KOPT-K1 (cell line): ENCODE results near the gene LARGE1.

Experiments
- H3K27ac ChIP-seq: fragments of 200-600 bp; sonication (generic); 2 replicates; pipeline ENCODE4 v1.5.1; 2016; ENCODE audit warnings: antibody characterized with exemption, mild to moderate bottlenecking, low read depth, low read length; ENCODE audit not compliant: poor library complexity, severe bottlenecking
- H3K36me3 ChIP-seq: fragments of 200-600 bp; sonication (generic); 2 replicates; pipeline ENCODE4 v1.5.1; 2017; ENCODE audit warnings: antibody characterized with exemption, mild to moderate bottlenecking, low read length, moderate library complexity; ENCODE audit not compliant: insufficient read depth
- H3K9me3 ChIP-seq: fragments of 200-600 bp; sonication (generic); 2 replicates; pipeline ENCODE4 v1.5.1; 2017; ENCODE audit warnings: antibody characterized with exemption, low read length, mild to moderate bottlenecking; ENCODE audit not compliant: insufficient read depth, poor library complexity, severe bottlenecking

The LARGE1 gene

DNA sequence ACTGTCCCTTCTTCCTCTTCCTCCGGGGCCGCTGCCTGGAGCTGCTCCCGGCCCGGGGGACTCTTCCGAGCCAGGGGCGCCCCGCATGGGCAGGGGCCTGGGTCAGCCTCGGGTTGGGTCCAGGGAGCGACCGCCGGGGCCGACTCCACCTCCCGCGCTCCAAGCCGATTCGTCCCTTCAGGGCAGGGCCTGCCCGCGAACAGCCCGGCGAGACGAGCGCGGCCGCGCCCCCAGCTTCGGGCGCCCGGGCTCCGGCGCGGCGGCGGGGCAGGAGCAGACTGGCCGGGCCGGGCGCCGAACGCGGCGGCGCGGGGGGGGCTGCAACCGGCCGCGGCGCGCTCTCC lies at the start of gene LARGE1:
Gene LARGE1 (minus strand): TSS at position 280 of the 344 bp plus-strand sequence.
- Histone ChIP-seq H3K27ac (no peak within 1 kb of the TSS), H3K9me3 (no peaks in the 10 kb centered on the region), H3K36me3 (no peaks in the 10 kb centered on the region)

DNA sequence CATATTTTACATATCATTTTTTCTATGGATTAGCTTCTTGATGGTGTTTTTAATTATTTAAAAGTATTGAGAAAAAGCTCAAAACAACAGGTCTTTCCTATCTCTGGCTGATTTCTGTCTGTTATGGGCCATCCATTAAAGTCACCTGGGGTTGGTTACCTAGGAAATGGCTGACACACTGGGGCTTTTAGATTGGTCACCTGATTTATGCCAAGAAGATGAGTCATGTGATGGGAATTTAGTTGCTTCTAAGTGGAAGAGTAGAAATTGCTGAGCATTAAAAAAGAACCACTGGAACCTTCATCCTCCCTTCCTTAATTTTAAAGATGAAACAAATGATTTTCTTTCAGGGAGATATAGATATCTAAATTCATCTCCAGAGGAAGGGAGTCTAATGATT lies 48.8 kb upstream of the LARGE1 start:
- Histone ChIP-seq H3K27ac (no peak overlapping the region), H3K36me3 (no peaks in the 10 kb centered on the region), H3K9me3 (peaks cover 4% of the 10 kb centered on the region)

DNA sequence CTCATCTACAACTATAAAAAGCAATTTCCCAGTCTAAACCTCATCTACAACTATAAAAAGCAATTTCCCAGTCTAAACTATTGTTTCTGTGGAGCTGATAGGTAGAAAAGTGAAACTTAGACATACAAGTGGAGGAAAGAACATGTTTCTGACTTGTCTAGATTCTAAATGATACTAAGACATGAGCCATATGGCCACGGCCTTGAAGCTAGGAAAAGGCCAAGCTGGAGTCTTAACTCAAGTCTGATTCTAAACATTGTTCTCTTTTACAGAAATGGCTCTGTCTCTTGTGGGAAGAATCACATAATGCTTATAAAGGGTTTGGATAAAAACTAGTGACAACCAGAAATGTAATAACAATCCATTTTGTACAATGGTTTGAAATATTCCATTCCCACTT lies 43.8 kb upstream of the LARGE1 start:
- no peak overlapping the region for H3K27ac ChIP-seq
- no peaks in the 10 kb centered on the region for H3K36me3 ChIP-seq
- H3K9me3 ChIP-seq = no peaks in the 10 kb centered on the region

DNA sequence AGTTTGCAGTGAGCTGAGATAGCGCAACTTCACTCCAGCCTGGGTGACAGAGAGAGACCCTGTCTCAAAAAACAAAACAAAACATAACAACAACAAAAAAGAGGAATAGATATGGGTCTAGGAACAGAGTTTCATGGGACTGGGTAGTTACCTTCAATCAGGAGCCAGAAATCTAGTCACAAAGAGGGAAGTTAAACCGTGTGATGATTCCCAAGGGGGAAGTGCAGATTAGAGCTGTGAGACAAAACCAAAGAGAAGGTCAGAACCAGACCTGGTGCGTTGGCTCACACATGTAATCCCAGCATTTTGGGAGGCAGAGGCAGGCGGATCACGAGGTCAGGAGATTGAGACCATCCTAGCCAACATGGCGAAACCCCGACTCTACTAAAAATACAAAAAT lies 42.1 kb upstream of the LARGE1 start:
- Histone ChIP-seq H3K9me3 (no peaks in the 10 kb centered on the region), H3K27ac (no peak overlapping the region), H3K36me3 (no peaks in the 10 kb centered on the region)

DNA sequence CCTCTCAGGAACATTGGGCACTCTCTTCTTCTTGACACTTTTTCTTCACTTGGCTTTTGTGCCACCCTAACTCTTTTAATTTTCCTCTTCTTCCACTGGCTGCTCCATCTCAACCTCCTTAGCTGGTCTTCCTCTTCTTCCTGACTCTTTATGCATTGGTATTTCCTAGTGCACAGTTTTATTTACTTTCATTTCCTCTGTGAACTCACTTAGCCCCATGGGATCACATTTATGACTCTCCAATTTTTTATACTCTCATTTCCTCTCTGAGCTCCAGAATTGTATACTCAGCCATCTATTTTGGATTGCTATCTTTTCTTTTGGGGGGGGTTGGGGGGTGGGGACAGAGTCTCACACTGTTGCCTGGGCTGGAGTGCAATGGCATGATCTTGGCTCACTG lies 38.5 kb upstream of the LARGE1 start:
- Histone ChIP-seq H3K36me3 (no peaks in the 10 kb centered on the region), H3K9me3 (no peaks in the 10 kb centered on the region)

DNA sequence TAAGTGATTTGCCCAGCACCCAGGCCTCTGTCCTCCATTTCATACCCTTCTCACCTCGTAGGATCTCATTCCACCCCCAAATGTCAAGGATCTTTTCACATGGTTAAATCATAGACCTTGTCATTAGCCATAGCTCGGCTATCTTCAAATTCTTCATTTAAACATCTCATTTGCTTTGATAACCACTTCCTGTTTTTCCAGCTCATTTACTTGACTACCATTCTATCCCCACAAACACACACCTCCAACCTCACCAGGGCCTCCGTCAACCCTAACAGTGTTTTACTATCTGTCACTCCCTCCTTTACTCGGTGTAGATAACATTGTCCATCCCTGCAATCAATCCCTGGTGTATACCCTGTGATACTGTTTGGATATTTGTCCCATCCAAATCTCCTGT lies 36.8 kb upstream of the LARGE1 start:
- H3K9me3 ChIP-seq = no peaks in the 10 kb centered on the region
- no peaks in the 10 kb centered on the region for H3K36me3 ChIP-seq
- H3K27ac ChIP-seq = no peak overlapping the region

More for the DNA sequence above, 38.5 kb upstream of the LARGE1 start:
- no peak overlapping the region for H3K27ac ChIP-seq

DNA sequence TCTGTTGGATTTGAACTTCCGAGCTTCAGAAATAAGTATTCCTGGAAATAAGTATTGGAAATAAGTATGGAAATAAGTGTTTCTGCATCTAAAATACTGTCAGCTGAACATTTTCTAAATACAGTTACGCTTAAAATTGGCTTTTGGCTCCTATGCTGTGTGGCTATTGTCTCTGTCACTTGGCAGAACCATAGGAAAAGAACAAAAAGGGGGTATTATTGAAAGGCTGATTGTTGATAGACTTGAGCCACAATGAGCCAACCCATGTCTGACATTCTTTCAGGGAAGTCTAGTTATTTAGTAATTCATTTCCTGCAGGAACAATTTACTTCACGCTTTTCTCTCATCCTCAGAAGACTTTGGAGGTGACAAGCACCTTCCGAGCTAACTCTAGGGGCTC lies 32.5 kb upstream of the LARGE1 start:
- Histone ChIP-seq H3K36me3 (no peaks in the 10 kb centered on the region), H3K27ac (no peak overlapping the region), H3K9me3 (no peaks in the 10 kb centered on the region)

DNA sequence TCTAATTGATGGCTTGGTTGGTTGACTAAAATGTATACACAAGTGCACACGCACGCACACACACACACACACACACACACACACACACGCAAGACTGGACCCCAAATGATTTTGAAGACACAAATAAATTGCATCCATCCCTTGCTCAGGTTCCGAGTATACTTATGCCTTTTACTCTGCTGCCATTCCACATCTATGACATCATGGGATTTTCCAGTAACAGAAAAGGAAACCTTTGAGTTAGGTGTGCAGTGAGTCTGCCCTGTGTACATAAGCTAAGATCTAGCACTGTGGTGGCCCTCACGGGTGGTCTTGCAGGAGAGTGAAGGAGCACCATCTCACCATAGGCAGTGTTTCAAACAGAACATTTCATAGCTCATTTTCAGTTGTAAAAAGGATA lies 20.5 kb upstream of the LARGE1 start:
- Histone ChIP-seq H3K9me3 (peaks cover 8% of the 10 kb centered on the region), H3K36me3 (no peaks in the 10 kb centered on the region), H3K27ac (no peak overlapping the region)

DNA sequence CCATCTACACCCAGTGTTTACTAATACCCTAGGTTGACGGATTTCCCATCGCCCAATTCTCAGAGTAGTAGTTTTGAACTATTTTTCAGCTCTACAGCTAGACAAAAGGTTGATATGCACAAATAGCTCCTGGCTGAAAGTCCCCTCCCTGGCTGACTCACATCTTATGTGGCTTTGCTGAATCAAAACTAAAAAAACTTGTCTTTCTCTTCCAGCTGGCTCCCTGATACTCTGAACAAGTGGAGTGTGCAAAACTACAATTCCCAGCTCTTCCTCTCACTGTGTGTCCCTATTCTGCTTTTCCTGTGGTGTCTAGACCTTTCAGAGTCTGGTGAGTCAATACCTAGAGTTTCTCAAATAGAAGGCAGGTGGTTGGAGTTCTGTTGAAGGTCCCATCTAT lies 12.7 kb upstream of the LARGE1 start:
- no peaks in the 10 kb centered on the region for H3K9me3 ChIP-seq
- no peak overlapping the region for H3K27ac ChIP-seq
- no peaks in the 10 kb centered on the region for H3K36me3 ChIP-seq

DNA sequence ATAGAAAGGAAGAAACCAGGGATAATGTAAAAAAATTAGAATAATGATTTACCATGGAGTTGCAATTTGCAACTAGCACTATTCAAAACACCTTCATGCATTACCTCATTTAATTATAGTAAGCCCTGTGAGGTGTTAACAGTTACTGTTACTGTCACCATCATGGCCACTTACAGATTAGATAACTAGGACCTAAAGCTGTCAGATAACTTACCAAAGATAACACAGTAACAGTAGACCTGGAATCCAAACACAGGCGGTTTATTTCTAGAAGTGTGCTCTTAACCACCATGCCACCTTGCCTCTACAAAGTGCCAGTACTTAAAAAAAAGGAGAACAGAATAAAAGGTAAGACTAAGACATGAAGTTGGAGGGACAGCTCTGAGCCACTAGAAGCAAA lies 11.1 kb upstream of the LARGE1 start:
- no peaks in the 10 kb centered on the region for H3K36me3 ChIP-seq
- H3K27ac ChIP-seq = no peak overlapping the region
- H3K9me3 ChIP-seq = no peaks in the 10 kb centered on the region

DNA sequence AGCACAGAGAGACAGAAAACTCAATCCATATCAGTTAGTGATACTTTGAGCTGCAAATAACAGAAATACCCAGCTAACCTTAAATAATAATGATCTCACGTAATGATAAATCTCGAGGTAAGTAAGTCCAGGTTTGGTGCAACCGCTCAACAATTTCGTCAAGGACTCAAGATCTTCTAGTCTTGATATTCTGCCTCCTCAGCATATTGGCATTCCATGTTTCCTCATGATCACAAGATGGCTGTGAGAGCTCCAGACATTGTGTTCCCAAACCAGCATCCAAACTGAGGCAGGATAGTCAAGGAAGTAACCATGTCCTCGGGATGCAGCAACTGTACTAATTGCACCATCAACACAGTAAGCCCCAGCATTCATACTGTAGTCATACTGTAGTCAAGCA lies 7.5 kb upstream of the LARGE1 start:
- H3K27ac ChIP-seq = no peak overlapping the region
- no peaks in the 10 kb centered on the region for H3K36me3 ChIP-seq
- H3K9me3 ChIP-seq = no peaks in the 10 kb centered on the region

DNA sequence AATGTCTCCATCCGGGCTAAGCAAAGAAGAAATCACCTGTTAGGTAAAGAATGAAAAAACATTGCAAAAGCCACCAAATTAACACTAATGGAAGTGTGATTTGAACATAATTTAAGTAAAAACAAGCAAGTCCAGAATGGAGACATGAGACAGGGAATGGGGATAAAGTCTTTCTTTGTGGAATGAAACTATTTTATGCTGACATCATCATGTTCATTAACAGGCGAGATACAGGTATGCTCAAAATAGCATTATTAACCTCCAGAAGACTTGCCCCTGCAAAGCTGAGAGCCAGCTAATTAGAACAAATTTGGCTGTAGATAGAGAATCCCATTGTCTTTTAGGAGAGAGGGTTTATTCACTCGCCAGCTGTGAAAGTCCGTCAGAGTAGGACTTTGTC lies 4.9 kb upstream of the LARGE1 start:
- Histone ChIP-seq H3K27ac (no peak overlapping the region), H3K36me3 (no peaks in the 10 kb centered on the region), H3K9me3 (no peaks in the 10 kb centered on the region)

DNA sequence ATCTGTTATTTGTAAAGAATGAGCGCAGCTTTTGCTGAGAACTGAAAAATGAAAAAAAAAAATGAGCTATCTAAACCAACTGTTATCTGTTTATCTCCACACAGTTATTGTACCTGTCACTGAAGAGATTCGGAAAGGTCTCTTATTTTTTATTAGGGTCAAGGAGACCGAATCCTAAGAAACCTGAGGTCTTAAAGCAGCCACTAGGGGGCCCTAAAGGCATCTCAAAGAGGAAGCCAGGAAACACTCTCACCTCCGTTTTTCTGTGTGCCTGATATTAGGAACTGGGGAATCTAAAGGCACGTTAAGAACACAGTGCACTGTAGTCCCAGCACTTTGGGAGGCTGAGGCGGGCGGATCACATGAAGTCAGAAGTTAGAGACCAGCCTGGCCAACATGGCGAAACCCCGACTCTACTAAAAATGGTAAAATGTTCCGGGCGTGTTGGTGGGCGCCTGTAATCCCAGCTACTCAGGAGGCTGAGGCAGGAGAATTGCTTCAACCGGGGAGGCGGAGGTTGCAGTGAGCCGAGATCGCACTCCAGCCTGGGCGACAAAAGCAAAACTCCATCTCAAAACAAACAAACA lies 3.5 kb upstream of the LARGE1 start:
- H3K27ac ChIP-seq = no peak overlapping the region
- no peaks in the 10 kb centered on the region for H3K36me3 ChIP-seq
- no peaks in the 10 kb centered on the region for H3K9me3 ChIP-seq

DNA sequence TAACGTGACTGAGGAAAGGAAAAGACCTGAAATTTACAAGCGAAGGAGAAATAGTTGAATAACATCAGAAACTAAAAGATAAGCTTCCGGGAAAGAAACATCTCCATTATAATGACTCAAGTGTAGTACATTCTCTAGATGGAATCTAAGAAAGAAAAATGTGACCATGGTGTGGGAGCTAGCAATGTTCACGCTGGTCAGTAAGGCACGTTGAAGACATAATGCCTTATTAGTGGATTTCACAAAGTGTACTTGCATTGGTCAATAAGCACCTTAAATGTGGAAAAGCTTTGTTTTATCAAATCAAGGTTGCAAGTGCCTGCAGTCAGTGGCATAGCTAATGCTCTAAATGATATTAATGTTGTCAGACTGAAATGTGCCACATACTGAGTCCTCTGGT lies 2.8 kb upstream of the LARGE1 start:
- no peaks in the 10 kb centered on the region for H3K36me3 ChIP-seq
- H3K27ac ChIP-seq = no peak overlapping the region
- H3K9me3 ChIP-seq = no peaks in the 10 kb centered on the region

DNA sequence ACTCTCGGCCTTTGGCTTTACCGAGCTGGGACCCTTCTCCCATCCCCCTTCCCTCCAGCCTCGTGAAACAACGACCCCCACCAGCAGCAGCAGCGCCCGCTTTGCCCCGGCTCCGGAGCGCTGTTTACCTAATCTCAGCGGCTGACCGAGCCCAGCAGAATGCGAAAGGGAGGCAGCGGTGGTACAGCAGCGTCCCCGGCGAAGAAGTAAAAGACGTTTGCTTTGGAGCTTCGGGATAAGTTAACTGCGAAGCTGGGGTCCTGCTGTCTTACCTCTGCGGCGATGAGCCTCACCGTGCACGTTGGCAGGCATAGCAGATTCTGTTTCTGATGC lies 2.0 kb upstream of the LARGE1 start:
- no peaks in the 10 kb centered on the region for H3K9me3 ChIP-seq
- H3K36me3 ChIP-seq = no peaks in the 10 kb centered on the region
- H3K27ac ChIP-seq = no peak overlapping the region

DNA sequence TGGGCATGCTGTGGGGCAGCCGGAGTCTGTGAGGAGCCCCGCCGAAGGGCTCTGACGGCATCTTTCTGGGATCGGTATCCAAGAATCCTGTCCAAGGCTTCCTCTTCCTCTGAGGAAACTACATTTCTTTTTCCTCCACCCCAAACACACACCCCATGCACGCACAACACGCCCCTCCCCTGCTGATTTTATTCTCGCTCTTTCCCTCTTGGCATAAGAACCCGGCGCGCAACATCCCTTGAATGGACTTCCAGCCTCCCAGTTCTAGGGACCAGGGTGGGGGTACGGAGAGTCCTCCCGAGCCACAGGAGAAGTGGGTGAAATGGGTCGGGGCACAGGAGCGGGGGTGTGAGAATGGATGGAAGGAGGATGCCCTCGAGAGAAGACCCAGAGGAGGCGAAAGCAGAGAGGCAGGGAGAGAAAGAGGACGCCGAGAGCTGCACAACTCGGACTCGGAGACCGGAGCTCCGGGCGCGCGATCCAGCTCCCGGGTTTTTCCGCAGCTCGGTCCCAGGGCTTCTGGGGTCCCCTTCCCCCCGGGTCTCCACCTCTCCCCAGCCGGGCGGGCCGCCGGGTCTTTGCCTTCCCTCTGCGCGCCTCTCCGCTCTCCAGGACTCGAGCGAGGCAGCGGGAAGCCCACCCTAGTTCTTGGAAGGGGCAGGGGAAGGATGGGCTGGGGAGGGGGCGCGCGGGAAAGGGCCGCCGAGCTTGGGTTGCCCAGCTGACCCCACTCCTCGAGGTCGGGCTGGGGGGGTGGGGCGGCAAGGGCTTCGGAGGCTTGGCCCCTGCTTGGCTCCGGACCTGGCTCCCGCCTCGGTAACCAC lies 1.5 kb upstream of the LARGE1 start:
- no peak overlapping the region for H3K27ac ChIP-seq
- H3K36me3 ChIP-seq = no peaks in the 10 kb centered on the region
- no peaks in the 10 kb centered on the region for H3K9me3 ChIP-seq
